Measurements from ENCODE around the gene LMO7.
"Not testable (repeated sequence)": the region's sequence is repeated elsewhere in the genome, so short reads cannot be mapped to it uniquely, and the experiment has no call there.

LMO7 gene

GRCh38 chr13:75743072-75743471, 106.9 kb downstream of the LMO7 start:
- DNase-seq (ENCODE audit: low spot score), result not testable (repeated sequence)

GRCh38 chr13:75744127-75744526, 108.0 kb downstream of the LMO7 start:
- no peak for DNase-seq (ENCODE audit: low spot score)

- no peak for DNase-seq (ENCODE audit: low spot score)
Measured at GRCh38 chr13:75745387-75745786, 109.3 kb downstream of the LMO7 start.

GRCh38 chr13:75748874-75749273, 112.7 kb downstream of the LMO7 start:
- no peak for DNase-seq (ENCODE audit: low spot score)

GRCh38 chr13:75749407-75749806, 113.3 kb downstream of the LMO7 start:
- DNase-seq (ENCODE audit: low spot score), result no peak

GRCh38 chr13:75751350-75751749, 115.2 kb downstream of the LMO7 start:
- DNase-seq (ENCODE audit: low spot score), result no peak

- DNase-seq (ENCODE audit: low spot score), result no peak
Measured at GRCh38 chr13:75752826-75753225, 116.7 kb downstream of the LMO7 start.

- no peak for DNase-seq (ENCODE audit: low spot score)
Measured at GRCh38 chr13:75754936-75755335, 118.8 kb downstream of the LMO7 start.

GRCh38 chr13:75757336-75757735, 121.2 kb downstream of the LMO7 start:
- no peak for DNase-seq (ENCODE audit: low spot score)

- no peak for DNase-seq (ENCODE audit: low spot score)
Measured at GRCh38 chr13:75759531-75759930, 123.4 kb downstream of the LMO7 start.

- DNase-seq (ENCODE audit: low spot score), result peak; percentile 13
Measured at GRCh38 chr13:75760131-75761021, 124.2 kb downstream of the LMO7 start.

GRCh38 chr13:75761369-75761768, 125.2 kb downstream of the LMO7 start:
- DNase-seq (ENCODE audit: low spot score), result no peak

GRCh38 chr13:75762076-75762937, 126.2 kb downstream of the LMO7 start:
- no peak for DNase-seq (ENCODE audit: low spot score)

GRCh38 chr13:75762955-75763354, 126.8 kb downstream of the LMO7 start:
- no peak for DNase-seq (ENCODE audit: low spot score)

GRCh38 chr13:75763512-75763911, 127.4 kb downstream of the LMO7 start:
- DNase-seq (ENCODE audit: low spot score), result no peak

- DNase-seq (ENCODE audit: low spot score), result no peak
Measured at GRCh38 chr13:75764251-75764925, 128.3 kb downstream of the LMO7 start.

- no peak for DNase-seq (ENCODE audit: low spot score)
Measured at GRCh38 chr13:75764926-75765310, 128.8 kb downstream of the LMO7 start.

GRCh38 chr13:75766636-75767035, 130.5 kb downstream of the LMO7 start:
- no peak for DNase-seq (ENCODE audit: low spot score)

- no peak for DNase-seq (ENCODE audit: low spot score)
Measured at GRCh38 chr13:75769141-75769905, 133.2 kb downstream of the LMO7 start.

- no peak for DNase-seq (ENCODE audit: low spot score)
Measured at GRCh38 chr13:75770164-75770563, 134.0 kb downstream of the LMO7 start.

GRCh38 chr13:75770592-75771011, 134.5 kb downstream of the LMO7 start:
- DNase-seq (ENCODE audit: low spot score), result no peak

- DNase-seq (ENCODE audit: low spot score), result no peak
Measured at GRCh38 chr13:75771226-75771625, 135.1 kb downstream of the LMO7 start.
